Activated naive CD4-positive, alpha-beta T cell treated with anti-CD3 and anti-CD28 coated beads, Interleukin-2, amount 10 ng/mL, durations not matched to agents 5 hours and 36 hours (primary cell): Measurements from ENCODE around the gene SPPL2C. TPM values are rescaled to one million over a fixed set of nuclear protein-coding genes. Genes with fewer than 3 reads are reported as not detected.

Source experiments
- total RNA-seq, 2 experiments: library from RNA; stranded (reverse); gene quantifications; one replicate each; pipeline ENCODE4 v1.2.3, GENCODE V29; 2021

Gene SPPL2C
- not detected for total RNA-seq

GRCh38 chr17:45844695-45845375 lies at the start of gene SPPL2C:
TSS of gene SPPL2C (plus strand) at chr17:45844881. CDS start at chr17:45844907, 26 bp downstream.

GRCh38 chr17:45894022-45894784 lies 49.5 kb downstream of the SPPL2C start, which contains the start of gene MAPT:
TSS of gene MAPT (plus strand) at chr17:45894554. CDS start at chr17:45962338, 67,784 bp downstream.

Other genes starting within 250 kb of the SPPL2C start
- gene CRHR1, start 60.6 kb upstream of the SPPL2C start, total RNA-seq, result not detected
- gene MAPT, start 49.7 kb downstream of the SPPL2C start, total RNA-seq, result under 1 TPM; 0.18 to 0.26 TPM
- gene STH, start 154.4 kb downstream of the SPPL2C start, total RNA-seq, result not detected